ENCODE measurements around the gene GIPC2.
A peak's percentile ranks its signal among the peaks of the same experiment; 100 is the strongest.
"Not testable (repeated sequence)": the region's sequence is repeated elsewhere in the genome, so short reads cannot be mapped to it uniquely, and the experiment has no call there.

The GIPC2 gene

DNA sequence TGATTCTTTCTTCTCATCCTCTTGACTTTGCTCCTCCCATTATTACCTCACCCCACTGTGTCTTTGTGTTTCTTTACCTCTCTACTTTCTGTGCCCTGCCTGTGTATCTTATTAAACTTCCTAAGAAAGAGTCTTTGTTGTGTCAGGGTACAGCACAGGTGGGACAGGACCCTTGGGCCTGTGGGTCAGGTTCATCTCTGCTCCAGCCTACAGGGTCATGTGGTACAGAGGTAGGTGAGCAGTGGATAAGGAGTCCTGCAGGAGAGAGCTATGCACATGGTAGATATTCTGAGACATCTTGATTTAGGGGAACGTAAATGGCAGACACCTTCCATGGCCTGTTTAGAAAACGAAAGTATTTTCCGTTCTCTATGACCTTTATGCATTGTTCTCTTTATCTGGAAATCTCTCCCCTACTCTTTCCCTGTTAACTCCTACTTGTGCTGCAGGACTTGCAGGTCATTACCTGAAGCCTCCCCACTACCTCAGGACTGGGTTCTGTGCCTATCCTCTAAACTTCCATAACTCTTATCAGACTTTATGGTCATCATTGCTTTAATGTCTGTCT is 9.9 kb downstream of the GIPC2 start:
- in situ Hi-C loops (cut with HindIII; ENCODE audit: low pct_ligation_motif_present, low pct_unique_long_range_greater_than_20kb, low sequenced_read_pairs): no loop called here
- no peak for DNase-seq

DNA sequence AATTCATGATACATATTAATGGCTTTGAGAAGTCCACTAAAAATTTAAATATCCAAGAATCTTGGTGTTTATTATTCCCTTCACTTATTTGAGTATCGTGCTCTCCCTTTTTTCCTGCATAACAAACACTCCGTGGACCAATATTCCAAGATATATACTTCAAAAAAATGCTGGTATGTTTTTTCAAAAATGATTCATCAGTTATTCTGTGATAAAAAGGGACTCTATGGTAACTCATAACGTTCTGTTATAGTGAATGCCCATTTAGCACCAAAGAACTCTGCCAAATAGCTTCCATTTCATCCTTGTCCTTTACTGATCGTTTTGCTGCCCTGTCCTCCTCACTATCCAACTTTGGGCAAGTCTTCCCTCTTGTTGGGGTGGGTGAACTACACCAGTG is 12.9 kb downstream of the GIPC2 start:
- DNase-seq: no peak
- in situ Hi-C loops (cut with HindIII; ENCODE audit: low pct_ligation_motif_present, low pct_unique_long_range_greater_than_20kb, low sequenced_read_pairs): no loop called here

DNA sequence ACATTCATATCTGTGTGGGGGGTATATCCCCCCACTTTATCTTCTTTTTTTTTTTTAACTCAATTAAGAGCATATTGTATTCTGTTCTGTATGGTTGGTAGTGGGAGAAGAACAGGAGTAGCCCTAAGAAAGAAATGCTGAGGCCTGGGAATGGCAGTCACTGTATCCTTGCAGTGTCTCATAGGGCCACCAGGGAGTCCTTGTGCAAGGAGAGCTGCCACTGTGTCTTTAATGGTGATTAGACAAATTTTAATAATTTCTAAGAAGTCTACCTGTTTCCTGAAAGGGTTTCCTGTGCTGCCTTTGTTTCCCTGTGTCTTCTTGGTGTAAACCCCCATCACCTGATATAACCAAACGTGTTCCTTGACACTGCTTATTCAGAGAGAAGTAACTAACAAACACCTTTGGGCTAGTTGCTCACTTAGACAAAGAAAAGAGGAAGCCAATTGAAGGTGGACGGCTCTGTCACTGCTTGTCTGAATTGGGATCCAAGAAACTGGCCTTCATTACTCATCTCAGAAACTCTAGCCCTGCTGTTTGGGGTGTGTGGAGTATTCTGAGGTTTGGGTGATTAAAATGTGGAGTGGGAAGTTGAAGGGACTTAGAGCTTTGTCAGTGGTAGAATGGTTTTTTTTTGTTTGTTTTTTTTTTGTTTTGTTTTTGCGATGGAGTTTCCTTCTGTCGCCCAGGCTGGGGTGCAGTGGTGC is 15.2 kb downstream of the GIPC2 start:
- DNase-seq: no peak
- in situ Hi-C loops (cut with HindIII; ENCODE audit: low pct_ligation_motif_present, low pct_unique_long_range_greater_than_20kb, low sequenced_read_pairs): no loop called here

DNA sequence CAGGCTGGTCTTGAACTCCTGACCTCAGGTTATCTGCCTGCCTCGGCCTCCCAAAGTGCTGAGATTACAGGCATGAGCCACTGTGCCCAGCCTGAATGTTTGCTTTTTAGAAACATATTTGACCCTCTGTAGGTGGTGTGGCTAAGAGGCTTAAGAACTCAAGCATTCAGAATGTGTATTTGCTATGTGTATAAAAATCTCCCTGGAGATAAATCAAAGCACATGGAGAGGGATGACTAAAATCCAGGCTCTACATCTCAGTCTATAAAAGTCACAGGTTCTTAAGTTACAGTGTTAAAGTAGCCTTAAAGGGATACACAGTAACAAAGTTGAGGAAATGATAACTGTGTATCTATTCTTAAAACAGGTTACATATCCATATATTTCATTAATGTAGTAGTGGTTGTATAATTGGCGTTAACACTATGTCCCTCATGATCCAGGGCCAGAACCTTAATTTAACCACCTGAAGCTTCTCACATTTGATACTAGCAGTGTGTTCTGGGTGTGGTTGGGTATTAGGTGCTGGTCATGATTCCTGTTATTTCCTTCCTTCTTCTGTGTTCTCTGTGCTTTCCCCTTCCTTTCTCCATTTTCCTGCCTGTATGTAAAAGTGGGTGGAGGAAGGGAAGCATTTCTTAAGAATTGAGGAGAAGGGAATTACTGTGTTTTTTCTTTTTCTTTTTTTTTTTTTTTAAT is 16.2 kb downstream of the GIPC2 start:
- no peak for DNase-seq

DNA sequence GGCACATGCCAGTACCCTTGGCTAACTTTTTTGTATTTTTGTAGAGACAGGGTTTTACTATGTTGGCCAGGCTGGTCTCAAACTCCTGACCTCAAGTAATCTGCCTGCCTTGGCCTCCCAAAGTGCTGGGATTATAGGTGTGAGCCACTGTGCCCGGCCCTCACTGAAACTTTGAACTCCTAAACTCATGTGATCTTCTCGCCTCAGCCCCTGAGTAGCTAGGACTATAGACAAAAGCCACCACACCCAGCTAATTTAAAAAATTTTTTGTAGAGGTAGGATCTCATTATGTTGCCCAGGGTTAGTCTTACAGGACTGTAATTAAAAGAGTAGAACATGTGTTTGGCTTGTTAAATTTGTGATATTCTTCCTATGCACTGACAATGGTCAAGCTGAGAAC is 19.1 kb downstream of the GIPC2 start:
- DNase-seq; in situ Hi-C loops (cut with HindIII; ENCODE audit: low pct_ligation_motif_present, low pct_unique_long_range_greater_than_20kb, low sequenced_read_pairs): not testable (repeated sequence)

More for the DNA sequence above, 16.2 kb downstream of the GIPC2 start:
- in situ Hi-C loops (cut with HindIII; ENCODE audit: low pct_ligation_motif_present, low pct_unique_long_range_greater_than_20kb, low sequenced_read_pairs): no loop called here

DNA sequence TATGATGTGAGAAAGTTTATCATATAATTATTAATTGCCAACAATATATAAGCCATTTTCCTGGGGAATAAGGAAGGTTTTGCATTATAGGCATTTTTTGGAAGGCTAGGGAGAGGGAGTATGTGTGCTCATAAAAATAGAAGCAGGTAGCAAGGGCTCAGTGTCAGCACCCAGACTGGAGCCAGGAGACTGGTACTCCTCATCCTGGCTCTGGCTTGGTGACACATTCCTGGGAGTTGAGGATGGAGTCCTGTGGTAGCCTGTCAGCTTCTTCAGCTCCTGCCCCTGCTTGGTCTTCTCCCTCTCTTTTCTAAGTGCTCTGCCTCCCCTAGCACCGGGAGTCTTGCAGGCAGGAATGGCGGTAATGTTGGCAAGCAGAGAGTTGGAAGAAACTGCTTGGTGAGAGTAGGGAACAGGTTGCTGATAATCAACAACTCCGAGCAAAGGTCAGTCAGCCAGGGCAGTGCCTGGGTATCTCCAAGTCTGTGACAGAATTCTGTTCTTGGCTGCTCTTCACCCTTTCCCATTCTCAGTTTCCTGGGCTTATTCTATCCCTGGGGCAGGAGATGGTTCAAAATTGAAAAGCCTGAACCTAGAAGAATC is 23.0 kb downstream of the GIPC2 start:
- DNase-seq: no peak
- in situ Hi-C loops (cut with HindIII; ENCODE audit: low pct_ligation_motif_present, low pct_unique_long_range_greater_than_20kb, low sequenced_read_pairs): no loop called here

DNA sequence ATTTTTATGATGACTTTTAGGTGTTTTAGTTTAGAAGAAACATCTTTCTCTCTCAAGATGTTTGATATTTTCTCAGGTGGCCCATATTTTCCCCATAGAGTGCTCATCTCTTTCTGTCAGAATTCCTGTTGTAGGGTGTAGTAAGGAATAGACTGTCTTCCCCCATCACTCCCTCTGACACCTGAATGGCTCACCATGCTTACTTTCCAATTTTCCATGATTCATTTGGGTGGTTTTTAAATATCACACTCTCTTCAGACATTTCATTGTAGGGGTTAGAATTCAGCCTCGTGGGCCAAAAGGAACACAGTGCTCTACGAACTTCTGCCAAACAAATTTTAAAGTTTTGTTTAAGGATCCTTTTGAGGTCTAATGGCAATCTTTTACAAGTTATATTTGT is 24.0 kb downstream of the GIPC2 start:
- DNase-seq: no peak
- in situ Hi-C loops (cut with HindIII; ENCODE audit: low pct_ligation_motif_present, low pct_unique_long_range_greater_than_20kb, low sequenced_read_pairs): no loop called here

DNA sequence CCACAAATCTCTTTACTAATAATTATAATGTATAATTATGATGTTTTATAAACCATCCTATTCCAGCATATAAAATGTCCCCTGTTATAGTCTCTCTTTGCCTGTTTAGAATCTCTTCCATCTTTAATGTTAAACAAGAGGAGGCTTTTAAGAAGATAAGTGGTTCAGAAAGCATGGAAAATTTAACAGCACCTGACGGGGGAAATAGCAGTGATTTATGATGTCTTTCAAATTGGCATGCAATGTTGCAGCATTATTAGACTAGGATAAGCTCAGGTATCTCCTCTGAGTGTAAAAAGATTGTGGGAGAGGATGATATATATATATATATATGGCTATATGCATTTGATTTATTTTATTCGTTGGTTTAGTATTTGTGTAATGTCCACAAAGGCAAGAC is 24.4 kb downstream of the GIPC2 start:
- in situ Hi-C loops (cut with HindIII; ENCODE audit: low pct_ligation_motif_present, low pct_unique_long_range_greater_than_20kb, low sequenced_read_pairs): no loop called here

DNA sequence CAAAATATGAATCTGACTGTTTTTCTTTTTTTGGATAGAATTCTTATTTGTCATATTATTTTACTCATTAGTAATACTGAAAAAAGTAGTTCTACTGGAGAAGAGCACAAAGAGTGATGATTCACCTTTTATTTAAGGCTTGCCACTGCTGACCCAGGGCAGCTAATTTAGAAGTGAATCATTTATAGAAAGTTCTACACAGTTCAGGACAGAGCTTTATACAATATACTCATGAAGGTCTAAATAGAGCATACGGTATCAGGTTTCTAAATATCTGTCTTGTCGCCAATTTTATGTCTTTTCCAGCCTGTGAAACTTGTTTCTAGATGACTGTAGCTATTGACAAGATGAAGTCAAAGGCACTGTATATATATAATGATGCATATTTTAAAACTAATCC is 25.0 kb downstream of the GIPC2 start:
- in situ Hi-C loops (cut with HindIII; ENCODE audit: low pct_ligation_motif_present, low pct_unique_long_range_greater_than_20kb, low sequenced_read_pairs): no loop called here
- peak; percentile 61 for DNase-seq

More for the DNA sequence above, 24.4 kb downstream of the GIPC2 start:
- DNase-seq: no peak

DNA sequence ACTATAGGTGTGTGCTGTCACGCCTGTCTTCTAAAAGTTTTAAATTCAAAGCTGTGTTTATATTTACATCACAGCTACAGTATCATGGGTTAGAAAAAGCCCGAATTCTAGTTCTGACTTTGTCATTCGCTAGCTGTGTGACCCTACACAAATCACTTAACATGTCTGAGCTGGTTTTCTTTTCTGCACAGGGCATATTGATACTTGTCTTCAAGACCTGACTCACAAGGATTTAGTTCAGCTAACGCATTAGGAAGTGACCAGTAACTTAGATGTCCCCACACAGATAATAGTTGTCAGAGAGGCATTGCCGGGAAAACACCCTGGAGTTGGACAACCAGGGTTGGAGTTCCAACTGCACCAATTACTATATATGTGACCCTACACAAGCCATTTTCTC is 25.9 kb downstream of the GIPC2 start:
- DNase-seq: no peak
- in situ Hi-C loops (cut with HindIII; ENCODE audit: low pct_ligation_motif_present, low pct_unique_long_range_greater_than_20kb, low sequenced_read_pairs): no loop called here

DNA sequence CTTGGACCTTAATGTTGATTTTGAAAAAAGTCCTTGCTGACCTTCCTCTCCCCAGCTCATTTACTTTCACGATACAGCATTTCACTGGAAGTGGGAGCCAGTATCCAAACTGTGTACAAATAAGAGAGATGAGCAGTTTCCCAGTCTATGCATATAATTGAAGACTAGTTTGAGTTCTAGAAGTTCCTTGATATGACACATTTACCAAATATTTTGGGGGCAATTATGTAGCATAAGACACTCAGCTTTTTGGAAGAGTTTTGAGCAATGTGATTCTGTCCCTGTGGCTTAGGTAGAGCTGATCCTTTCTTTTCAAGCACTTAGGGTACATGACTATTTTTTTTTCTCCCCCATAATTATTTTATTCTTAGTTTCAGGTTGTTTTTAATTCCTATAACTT is 26.4 kb downstream of the GIPC2 start:
- DNase-seq: no peak
- in situ Hi-C loops (cut with HindIII; ENCODE audit: low pct_ligation_motif_present, low pct_unique_long_range_greater_than_20kb, low sequenced_read_pairs): no loop called here

DNA sequence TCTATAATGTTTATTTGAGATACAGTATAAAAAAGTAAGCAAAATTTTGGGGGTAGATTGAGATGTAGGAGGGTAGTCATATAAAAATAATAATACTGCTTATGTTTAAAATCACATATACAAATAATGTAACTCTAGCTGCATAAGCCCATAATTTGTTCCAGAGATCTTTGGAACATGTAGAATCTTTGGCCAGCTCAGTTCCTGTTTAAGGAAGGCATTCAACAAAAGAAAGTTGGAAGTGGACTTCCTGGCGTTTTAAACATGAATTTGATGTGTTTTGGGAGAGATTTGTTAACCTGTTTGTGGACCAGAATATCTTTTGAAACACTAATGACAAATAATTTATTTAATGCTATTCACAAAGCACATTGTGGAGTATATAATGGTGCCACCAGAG is 27.7 kb downstream of the GIPC2 start:
- no peak for DNase-seq
- in situ Hi-C loops (cut with HindIII; ENCODE audit: low pct_ligation_motif_present, low pct_unique_long_range_greater_than_20kb, low sequenced_read_pairs): no loop called here

DNA sequence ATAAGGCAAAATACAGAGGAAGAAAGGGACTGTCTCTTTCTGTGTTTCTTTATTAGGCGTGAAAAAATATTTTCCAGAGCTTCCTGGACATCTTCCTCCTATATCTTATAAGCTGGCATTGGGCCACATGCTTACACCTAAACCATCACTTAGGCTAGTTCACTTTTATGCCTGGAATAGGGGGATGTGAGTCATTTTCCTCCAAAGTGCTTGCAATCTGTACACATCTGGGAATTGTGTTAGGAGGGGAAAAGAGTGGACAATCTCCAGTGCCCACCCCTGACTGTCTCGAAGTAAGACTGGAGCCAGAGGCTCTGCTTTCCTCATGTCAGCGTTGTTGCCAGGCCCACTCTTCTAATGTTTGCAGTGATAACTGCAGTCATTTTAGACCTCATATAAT is 29.9 kb downstream of the GIPC2 start:
- in situ Hi-C loops (cut with HindIII; ENCODE audit: low pct_ligation_motif_present, low pct_unique_long_range_greater_than_20kb, low sequenced_read_pairs): no loop called here
- DNase-seq: no peak

DNA sequence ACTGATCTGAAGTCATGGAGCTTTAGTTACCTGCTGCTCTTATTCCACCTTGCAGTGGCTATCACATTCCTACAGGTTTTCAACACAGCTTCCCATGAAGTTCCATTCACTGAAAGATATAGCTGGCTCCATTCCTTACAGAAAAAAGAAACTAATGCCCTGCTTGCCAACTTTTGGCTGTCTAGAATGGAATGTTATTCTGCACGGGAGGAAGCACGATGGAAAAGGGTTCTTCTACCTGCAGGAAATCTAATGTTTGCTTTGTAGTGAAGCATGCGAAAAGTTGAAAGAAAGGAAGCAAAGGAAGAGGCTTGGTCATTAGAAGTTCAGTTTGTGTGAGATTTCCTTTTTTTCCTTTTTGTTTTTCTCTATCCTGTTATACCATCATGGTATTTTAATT is 32.6 kb downstream of the GIPC2 start:
- in situ Hi-C loops (cut with HindIII; ENCODE audit: low pct_ligation_motif_present, low pct_unique_long_range_greater_than_20kb, low sequenced_read_pairs): no loop called here

DNA sequence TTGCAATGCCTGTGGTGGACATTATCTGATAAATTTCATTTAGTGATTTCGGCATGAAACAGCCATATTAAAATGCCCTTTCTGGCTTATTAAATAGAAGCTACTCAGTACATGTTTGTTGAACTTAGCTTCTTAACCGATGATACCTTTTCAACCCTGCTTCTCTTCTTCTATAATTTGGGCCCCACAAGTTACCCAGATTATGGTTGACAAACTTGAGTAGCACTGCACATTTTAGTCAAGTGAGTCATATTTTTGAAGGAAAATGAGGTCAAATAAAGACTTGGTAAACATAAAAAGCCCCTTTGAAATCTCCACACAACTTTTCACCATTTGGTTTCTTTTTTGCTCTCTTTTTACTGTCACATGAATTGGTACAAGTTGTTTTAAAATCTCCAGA is 33.8 kb downstream of the GIPC2 start:
- no peak for DNase-seq
- in situ Hi-C loops (cut with HindIII; ENCODE audit: low pct_ligation_motif_present, low pct_unique_long_range_greater_than_20kb, low sequenced_read_pairs): no loop called here

More for the DNA sequence above, 32.6 kb downstream of the GIPC2 start:
- DNase-seq: no peak

DNA sequence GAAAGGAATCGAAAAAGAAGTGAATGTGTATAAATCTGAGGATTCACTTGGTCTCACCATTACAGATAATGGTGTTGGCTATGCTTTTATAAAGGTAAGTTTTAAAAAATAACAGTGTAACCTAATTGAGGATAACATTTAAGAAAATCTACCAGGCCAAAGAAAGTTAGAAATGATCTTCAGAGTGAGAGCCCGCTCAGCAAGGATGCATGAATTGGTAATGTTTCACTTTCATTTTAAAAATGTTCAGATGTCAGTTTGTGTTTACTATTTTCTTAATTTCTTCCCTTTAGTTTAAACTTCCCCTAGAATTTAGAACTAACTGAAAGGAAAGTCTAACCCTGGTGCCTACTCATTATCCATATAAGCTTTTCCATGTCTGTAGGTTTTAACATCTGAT is 35.0 kb downstream of the GIPC2 start:
- in situ Hi-C loops (cut with HindIII; ENCODE audit: low pct_ligation_motif_present, low pct_unique_long_range_greater_than_20kb, low sequenced_read_pairs): no loop called here
- DNase-seq: no peak

DNA sequence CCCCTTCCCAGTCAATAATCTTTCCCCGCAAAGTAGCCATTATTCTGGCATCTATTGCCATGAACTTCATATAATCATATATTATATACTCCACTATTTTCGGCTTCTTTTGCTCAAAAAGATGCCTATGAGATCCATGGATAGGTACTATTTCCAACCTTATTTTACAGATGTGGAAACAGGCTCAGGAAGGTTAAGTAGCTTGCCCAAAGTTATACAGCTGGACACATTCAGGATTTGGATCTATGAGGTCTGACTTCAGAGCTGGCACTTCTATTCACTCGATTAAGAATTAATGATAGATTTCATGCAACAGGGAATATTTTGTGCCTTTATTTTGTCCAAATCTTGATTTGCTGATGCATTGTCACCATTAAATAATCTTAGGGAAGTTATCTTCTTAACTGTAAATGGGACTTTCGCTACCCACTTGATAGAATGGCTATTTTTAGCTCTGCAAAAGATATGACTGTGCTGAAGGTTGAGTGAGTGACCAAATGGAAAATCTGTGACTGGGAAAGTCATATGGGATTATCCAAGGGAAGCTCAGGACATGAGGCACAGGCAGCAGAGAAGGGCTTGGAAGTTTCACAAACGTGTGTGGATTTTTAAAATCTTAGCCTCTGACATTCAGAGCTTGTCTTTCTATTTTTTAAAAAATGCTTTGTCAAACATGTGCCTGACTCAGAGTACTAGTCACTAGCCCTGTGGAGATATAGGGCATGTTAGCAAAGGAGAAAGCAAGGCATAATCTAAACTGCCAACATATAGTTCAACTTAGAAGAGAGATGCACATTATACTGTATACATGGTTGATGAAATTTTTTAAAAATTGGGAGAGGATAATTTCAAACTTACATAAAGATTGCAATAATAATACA is 36.5 kb downstream of the GIPC2 start:
- no peak for DNase-seq
- in situ Hi-C loops (cut with HindIII; ENCODE audit: low pct_ligation_motif_present, low pct_unique_long_range_greater_than_20kb, low sequenced_read_pairs): no loop called here

DNA sequence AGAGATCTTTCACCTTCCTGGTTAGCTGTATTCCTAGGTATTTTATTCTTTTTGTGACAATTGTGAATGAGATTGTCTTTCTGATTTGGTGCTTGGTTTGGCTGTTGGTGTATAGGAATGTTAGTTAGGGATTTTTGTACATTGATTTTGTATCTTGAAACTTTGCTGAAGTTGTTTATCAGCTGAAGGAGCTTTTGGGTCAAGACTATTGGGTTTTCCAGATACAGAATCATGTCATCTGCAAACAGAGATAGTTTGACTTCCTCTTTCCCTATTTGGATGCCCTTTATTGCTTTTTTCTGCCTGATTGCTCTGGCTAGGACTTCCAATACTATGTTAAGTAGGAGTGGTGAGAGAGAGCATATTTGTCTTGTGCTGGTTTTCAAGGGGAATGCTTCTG is 38.9 kb downstream of the GIPC2 start:
- DNase-seq; in situ Hi-C loops (cut with HindIII; ENCODE audit: low pct_ligation_motif_present, low pct_unique_long_range_greater_than_20kb, low sequenced_read_pairs): not testable (repeated sequence)

DNA sequence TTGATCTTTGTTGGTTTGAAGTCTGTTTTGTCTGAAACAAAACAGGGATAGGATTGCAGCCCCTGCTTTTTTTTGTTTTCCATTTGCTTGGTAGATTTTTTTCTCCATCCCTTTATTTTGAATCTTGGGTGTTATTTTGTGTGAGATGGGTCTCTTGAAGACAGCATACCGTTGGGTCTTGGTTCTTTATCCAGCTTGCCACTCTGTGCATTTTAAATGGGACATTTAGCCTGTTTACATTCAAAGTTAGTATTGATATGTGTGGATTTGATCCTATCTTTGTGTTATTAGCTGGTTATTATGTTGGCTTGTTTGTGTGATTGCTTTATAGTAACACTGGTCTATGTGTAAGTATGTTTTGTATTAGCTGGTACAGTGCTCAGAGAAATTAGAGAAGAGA is 40.9 kb downstream of the GIPC2 start:
- in situ Hi-C loops (cut with HindIII; ENCODE audit: low pct_ligation_motif_present, low pct_unique_long_range_greater_than_20kb, low sequenced_read_pairs): no loop called here
- DNase-seq: no peak
